ENCODE data around the gene CKB. TPM values are rescaled to one million over a fixed set of nuclear protein-coding genes. Genes with fewer than 3 reads are reported as not detected.
A peak's percentile ranks its signal among the peaks of the same experiment; 100 is the strongest.
"Not testable (repeated sequence)": the region's sequence is repeated elsewhere in the genome, so short reads cannot be mapped to it uniquely, and the experiment has no call there.

The CKB gene
- total RNA-seq, 1 experiment from 2014 or later = 25.2 TPM

- in situ Hi-C loops (cut with HindIII; ENCODE audit: low pct_unique_long_range_greater_than_20kb, low sequenced_read_pairs) = no loop called here
- DNase-seq (ENCODE audit: low read depth) = no peak
Observed at GRCh38 chr14:103530831-103531230, 8.2 kb upstream of the CKB start.

GRCh38 chr14:103530390-103530789 lies 7.8 kb upstream of the CKB start:
- in situ Hi-C loops (cut with HindIII; ENCODE audit: low pct_unique_long_range_greater_than_20kb, low sequenced_read_pairs) = no loop called here

GRCh38 chr14:103529383-103530365 lies 7.0 kb upstream of the CKB start:
- no peak for DNase-seq (ENCODE audit: low read depth)
- in situ Hi-C loops (cut with HindIII; ENCODE audit: low pct_unique_long_range_greater_than_20kb, low sequenced_read_pairs) = no loop called here

More at GRCh38 chr14:103530390-103530789, 7.8 kb upstream of the CKB start:
- DNase-seq (ENCODE audit: low read depth) = no peak

GRCh38 chr14:103528587-103529382 lies 6.2 kb upstream of the CKB start, which contains the start of gene TRMT61A:
TSS of gene TRMT61A (plus strand) at chr14:103529196. CDS start at chr14:103529979, 783 bp downstream.
- in situ Hi-C loops (cut with HindIII; ENCODE audit: low pct_unique_long_range_greater_than_20kb, low sequenced_read_pairs) = no loop called here
- peak; percentile 61 for DNase-seq (ENCODE audit: low read depth)

- no peak for DNase-seq (ENCODE audit: low read depth)
- in situ Hi-C loops (cut with HindIII; ENCODE audit: low pct_unique_long_range_greater_than_20kb, low sequenced_read_pairs) = no loop called here
Observed at GRCh38 chr14:103528146-103528586, 5.5 kb upstream of the CKB start.

- in situ Hi-C loops (cut with HindIII; ENCODE audit: low pct_unique_long_range_greater_than_20kb, low sequenced_read_pairs) = no loop called here
Observed at GRCh38 chr14:103527408-103528145, 4.9 kb upstream of the CKB start.

GRCh38 chr14:103526914-103527248 lies 4.3 kb upstream of the CKB start:
- in situ Hi-C loops (cut with HindIII; ENCODE audit: low pct_unique_long_range_greater_than_20kb, low sequenced_read_pairs) = no loop called here

More at GRCh38 chr14:103527408-103528145, 4.9 kb upstream of the CKB start:
- DNase-seq (ENCODE audit: low read depth) = no peak

GRCh38 chr14:103526247-103526913 lies 3.8 kb upstream of the CKB start:
- in situ Hi-C loops (cut with HindIII; ENCODE audit: low pct_unique_long_range_greater_than_20kb, low sequenced_read_pairs) = no loop called here
- DNase-seq (ENCODE audit: low read depth) = no peak

More at GRCh38 chr14:103526914-103527248, 4.3 kb upstream of the CKB start:
- no peak for DNase-seq (ENCODE audit: low read depth)

GRCh38 chr14:103525430-103526246 lies 3.0 kb upstream of the CKB start:
- DNase-seq (ENCODE audit: low read depth); in situ Hi-C loops (cut with HindIII; ENCODE audit: low pct_unique_long_range_greater_than_20kb, low sequenced_read_pairs): not testable (repeated sequence)

- DNase-seq (ENCODE audit: low read depth) = no peak
- in situ Hi-C loops (cut with HindIII; ENCODE audit: low pct_unique_long_range_greater_than_20kb, low sequenced_read_pairs) = no loop called here
Observed at GRCh38 chr14:103524002-103524935, 1.6 kb upstream of the CKB start.

GRCh38 chr14:103523575-103523954 lies 935 bp upstream of the CKB start:
- DNase-seq (ENCODE audit: low read depth) = no peak
- in situ Hi-C loops (cut with HindIII; ENCODE audit: low pct_unique_long_range_greater_than_20kb, low sequenced_read_pairs) = no loop called here

GRCh38 chr14:103521951-103522563 lies 573 bp downstream of the CKB start:
- in situ Hi-C loops (cut with HindIII; ENCODE audit: low pct_unique_long_range_greater_than_20kb, low sequenced_read_pairs) = no loop called here
- no peak for DNase-seq (ENCODE audit: low read depth)

GRCh38 chr14:103521438-103521950 lies 1.1 kb downstream of the CKB start:
- DNase-seq (ENCODE audit: low read depth) = no peak
- in situ Hi-C loops (cut with HindIII; ENCODE audit: low pct_unique_long_range_greater_than_20kb, low sequenced_read_pairs) = no loop called here

GRCh38 chr14:103520657-103521437 lies 1.8 kb downstream of the CKB start:
- DNase-seq (ENCODE audit: low read depth) = peak; percentile 77
- in situ Hi-C loops (cut with HindIII; ENCODE audit: low pct_unique_long_range_greater_than_20kb, low sequenced_read_pairs) = no loop called here

GRCh38 chr14:103520269-103520656 lies 2.4 kb downstream of the CKB start:
- in situ Hi-C loops (cut with HindIII; ENCODE audit: low pct_unique_long_range_greater_than_20kb, low sequenced_read_pairs) = no loop called here
- DNase-seq (ENCODE audit: low read depth) = no peak

Data from Caki2 (cell line).